Measurements from ENCODE around the gene BEGAIN. TPM values are rescaled to one million over a fixed set of nuclear protein-coding genes. Genes with fewer than 3 reads are reported as not detected.

BEGAIN gene
- total RNA-seq, 1 donor from 2014 or later: 2.5 TPM

DNA sequence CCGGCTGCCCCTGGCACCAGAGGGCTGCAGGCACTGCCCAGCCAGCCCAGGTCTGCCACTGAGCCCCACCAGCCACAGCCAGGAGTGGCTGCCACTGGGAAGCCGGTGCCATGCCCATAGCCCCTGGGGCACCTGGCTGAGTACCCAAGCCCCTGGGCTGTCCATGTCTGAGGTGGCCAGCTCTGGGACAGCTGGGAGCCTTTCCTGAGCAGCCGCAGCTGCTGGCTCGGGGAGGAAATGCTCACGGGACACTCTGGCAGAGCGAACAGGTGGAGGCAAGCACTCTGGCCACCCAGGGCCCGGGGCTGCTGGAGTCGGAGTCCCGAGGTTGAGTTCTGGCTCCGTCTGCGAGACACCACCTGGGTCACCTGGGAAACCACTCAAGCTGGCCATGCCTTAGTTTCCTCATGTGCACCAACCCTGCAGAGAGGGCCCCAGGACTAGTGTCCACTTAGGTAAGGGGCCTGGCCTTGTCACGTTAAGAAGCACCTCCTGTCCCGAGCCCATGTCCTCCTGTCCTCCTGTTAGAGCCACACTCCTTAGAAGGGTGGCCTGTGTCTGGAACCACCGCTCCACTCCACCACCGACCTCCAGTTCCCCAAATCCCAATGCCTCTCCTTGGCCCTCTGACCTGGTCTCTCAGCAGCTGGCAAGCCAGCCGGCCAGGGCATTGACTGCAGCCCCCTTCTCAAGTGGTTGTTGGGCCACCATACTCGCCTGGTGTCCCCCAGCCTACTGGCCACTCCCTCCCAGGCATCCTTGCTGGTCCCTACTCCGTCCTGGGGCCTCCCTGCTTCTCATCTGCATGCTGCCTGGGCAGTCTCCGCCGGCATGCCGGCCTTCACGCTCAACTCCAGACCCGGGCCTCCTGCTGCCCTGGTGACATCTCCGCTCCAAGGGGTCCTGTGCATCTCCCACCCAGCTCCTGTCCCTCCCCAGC, 45.3 kb downstream of the BEGAIN start:
- H3K36me3 Mint-ChIP-seq (ENCODE audit: low read depth): no peaks in the 10 kb centered on the region
- H3K27ac Mint-ChIP-seq: peak overlapping the region; percentile 44
- H3K27me3 Mint-ChIP-seq (ENCODE audit: insufficient read depth): no peaks in the 10 kb centered on the region
- H3K4me1 Mint-ChIP-seq (ENCODE audit: low read depth): peaks cover 6% of the 10 kb centered on the region
- H3K9me3 Mint-ChIP-seq: no peaks in the 10 kb centered on the region
- intact Hi-C loops (cut with micrococcal nuclease): no loop called here
- H3K4me3 Mint-ChIP-seq: no peak overlapping the region
- DNase-seq (ENCODE audit: low spot score): no peak

DNA sequence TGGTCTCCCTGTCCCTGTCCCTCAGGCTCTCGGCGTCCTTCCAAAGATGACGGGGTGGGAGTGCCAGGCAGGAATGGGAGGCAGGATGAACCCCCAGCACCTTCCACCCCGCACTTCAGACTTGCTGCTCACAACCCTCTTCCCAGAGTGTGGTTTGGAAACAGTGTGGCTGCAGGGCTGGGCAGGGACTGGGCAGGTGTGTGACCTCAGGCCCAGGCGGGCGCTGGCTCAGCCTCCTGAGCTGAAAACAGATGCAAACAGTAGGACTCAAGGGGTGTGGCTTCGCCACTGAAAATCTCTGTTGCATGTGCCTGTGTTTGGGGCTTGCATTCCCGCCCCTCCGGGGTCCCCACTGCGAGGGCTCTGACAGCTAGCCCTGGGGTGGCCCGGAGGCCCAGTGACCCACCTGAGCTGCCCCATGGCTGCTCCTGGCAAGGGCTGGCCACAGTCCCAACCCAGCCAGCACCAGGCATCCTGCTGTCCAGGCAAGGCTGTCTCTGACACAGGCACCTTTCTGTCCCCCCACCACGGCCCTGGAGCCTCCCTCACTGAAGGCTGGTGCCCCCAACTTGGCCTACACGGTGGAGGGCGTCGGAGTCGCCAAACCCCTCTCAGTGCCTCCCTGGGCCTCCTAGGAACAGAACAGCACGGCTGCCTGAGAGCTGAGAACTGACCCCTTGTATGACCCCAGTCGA, 46.1 kb downstream of the BEGAIN start:
- Mint-ChIP-seq H3K27me3 (ENCODE audit: insufficient read depth) (no peaks in the 10 kb centered on the region), H3K9me3 (no peaks in the 10 kb centered on the region), H3K4me3 (no peak overlapping the region), H3K36me3 (ENCODE audit: low read depth) (no peaks in the 10 kb centered on the region), H3K4me1 (ENCODE audit: low read depth) (peaks cover 6% of the 10 kb centered on the region), H3K27ac (no peak overlapping the region)
- DNase-seq (ENCODE audit: low spot score): no peak
- intact Hi-C loops (cut with micrococcal nuclease): no loop called here

DNA sequence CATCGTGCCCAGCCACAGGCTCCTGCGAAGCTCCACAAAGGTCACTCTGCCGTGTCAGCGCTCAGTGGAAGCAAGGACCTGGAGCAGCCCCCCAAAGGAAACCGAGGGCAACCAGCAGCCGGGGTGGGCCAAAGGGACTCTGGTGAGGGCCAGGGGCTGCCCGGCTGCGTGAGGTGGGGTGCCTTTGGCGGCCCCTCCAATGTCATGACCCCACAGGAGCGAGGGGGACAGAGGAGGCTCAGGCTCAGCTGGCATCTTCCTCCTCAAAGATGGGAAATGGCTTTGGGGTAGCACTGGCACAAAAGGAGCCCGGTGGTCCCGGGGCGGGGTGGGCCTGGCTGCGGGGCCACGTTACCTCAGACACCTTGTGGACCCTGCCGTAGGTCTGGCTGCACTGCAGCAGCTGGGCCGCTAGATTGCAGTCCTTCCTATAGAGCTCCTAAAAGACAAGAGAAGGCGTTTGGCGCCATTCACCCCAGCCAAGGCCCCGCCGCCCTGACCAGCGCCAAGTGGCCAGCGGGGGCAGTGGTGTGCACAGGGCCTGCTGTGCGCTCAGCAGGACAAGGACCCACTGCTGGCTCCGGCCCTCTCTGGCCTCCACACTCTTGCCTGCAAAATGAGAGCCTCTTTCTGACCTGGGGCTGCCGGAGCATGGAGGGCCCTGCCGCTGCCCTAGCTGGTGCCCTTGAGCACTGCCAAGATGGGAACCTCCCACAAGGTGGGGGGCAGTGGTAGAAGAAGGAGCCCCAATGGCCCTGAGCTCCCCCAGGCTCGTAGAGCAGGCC, 46.9 kb downstream of the BEGAIN start:
- Mint-ChIP-seq H3K9me3 (no peaks in the 10 kb centered on the region), H3K4me1 (ENCODE audit: low read depth) (peaks cover 4% of the 10 kb centered on the region), H3K36me3 (ENCODE audit: low read depth) (no peaks in the 10 kb centered on the region), H3K27ac (no peak overlapping the region), H3K4me3 (no peak overlapping the region), H3K27me3 (ENCODE audit: insufficient read depth) (no peaks in the 10 kb centered on the region)
- DNase-seq (ENCODE audit: low spot score): no peak
- intact Hi-C loops (cut with micrococcal nuclease): no loop called here

DNA sequence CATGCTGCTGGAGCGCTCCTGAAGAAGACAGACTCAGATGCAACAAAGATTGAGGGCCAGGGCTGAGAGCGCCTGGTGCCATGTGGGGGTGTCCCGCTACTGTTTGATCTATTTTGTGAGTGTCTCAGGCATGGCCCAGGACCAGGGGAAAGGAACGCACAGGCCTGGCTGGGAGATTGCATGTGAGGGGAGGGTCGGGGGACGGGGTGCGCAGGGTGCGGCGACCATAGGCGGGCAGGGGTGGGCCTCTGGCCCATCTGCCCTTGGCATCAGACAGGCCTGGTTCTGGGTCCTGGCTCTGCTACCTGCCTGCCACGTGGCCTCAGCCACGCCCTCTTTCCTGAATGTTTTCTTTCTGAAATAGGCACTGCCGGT, 47.5 kb downstream of the BEGAIN start:
- DNase-seq (ENCODE audit: low spot score): no peak
- Mint-ChIP-seq H3K4me1 (ENCODE audit: low read depth) (no peaks in the 10 kb centered on the region), H3K9me3 (no peaks in the 10 kb centered on the region), H3K36me3 (ENCODE audit: low read depth) (no peaks in the 10 kb centered on the region), H3K4me3 (no peak overlapping the region), H3K27me3 (ENCODE audit: insufficient read depth) (no peaks in the 10 kb centered on the region), H3K27ac (no peak overlapping the region)
- intact Hi-C loops (cut with micrococcal nuclease): no loop called here

DNA sequence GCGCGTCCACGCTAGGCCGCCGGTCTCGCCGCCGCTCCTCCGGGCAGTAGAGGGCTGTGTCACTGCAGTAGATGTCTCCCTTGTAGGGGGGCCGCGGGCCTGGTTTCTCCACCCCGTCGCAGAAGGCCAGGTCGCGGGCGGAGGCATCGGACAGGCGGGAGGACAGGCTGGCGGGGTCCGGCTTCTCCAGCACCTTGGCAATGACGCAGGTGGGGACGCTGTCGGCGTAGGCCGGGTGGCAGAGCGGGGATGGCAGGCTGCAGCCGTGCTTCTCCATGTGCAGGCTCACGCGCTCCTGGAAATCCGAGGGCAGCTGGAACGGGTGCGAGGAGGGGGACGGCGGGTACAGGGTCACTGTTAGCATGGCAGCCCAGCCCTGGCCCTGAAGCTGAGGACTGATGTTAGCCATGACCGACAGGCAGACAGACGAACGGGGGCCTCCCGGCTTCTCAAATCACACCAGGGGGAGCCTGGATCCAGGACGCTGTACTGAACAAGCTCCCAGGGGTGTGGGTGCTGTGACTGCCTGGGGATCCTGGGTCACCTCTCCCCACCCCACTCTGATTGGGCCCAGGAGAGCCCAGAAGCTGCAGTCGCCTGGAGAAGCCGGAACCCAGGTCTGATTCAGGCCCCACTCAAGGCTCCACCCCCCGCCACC, 48.1 kb downstream of the BEGAIN start:
- Mint-ChIP-seq H3K27me3 (ENCODE audit: insufficient read depth) (no peaks in the 10 kb centered on the region), H3K9me3 (no peaks in the 10 kb centered on the region), H3K4me1 (ENCODE audit: low read depth) (peaks cover 5% of the 10 kb centered on the region), H3K27ac (no peak overlapping the region), H3K4me3 (no peak overlapping the region), H3K36me3 (ENCODE audit: low read depth) (no peaks in the 10 kb centered on the region)
- intact Hi-C loops (cut with micrococcal nuclease): no loop called here
- DNase-seq (ENCODE audit: low spot score): no peak

DNA sequence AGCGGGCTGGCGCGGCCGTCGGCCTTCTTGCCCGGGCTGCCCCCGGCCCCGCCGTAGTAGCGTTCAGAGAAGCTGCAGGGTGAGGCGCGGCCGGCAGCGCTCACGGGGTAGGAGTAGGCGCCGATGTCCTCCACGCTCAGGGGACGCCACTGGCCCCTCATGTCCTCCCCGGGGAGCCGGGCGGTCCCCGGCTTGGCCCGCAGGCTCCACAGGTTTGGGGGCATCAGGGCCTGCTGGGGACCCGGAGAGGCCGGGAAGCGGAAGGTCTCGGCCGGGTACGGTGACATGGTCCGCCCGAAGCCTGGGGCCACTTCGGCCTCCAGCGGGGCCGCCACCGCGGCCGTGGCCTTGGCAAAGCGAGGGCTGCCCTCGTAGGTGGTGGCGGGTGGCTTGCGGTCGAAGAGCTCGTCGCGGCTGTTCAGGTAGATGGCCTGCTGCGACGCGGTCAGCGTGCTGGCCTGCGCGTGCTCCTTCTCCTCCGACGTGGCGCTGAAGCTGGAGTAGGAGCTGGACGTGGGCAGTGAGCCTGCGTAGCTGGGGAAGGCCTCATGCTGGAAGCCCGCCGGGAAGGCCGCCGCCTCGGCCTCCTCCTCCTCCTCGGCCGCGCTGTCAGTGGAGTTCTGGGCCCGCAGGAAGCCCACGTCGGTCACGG, 48.7 kb downstream of the BEGAIN start:
- Mint-ChIP-seq H3K27ac (no peak overlapping the region), H3K27me3 (ENCODE audit: insufficient read depth) (no peaks in the 10 kb centered on the region), H3K9me3 (no peaks in the 10 kb centered on the region), H3K36me3 (ENCODE audit: low read depth) (no peaks in the 10 kb centered on the region), H3K4me3 (no peak overlapping the region), H3K4me1 (ENCODE audit: low read depth) (peaks cover 7% of the 10 kb centered on the region)
- intact Hi-C loops (cut with micrococcal nuclease): no loop called here
- DNase-seq (ENCODE audit: low spot score): no peak

DNA sequence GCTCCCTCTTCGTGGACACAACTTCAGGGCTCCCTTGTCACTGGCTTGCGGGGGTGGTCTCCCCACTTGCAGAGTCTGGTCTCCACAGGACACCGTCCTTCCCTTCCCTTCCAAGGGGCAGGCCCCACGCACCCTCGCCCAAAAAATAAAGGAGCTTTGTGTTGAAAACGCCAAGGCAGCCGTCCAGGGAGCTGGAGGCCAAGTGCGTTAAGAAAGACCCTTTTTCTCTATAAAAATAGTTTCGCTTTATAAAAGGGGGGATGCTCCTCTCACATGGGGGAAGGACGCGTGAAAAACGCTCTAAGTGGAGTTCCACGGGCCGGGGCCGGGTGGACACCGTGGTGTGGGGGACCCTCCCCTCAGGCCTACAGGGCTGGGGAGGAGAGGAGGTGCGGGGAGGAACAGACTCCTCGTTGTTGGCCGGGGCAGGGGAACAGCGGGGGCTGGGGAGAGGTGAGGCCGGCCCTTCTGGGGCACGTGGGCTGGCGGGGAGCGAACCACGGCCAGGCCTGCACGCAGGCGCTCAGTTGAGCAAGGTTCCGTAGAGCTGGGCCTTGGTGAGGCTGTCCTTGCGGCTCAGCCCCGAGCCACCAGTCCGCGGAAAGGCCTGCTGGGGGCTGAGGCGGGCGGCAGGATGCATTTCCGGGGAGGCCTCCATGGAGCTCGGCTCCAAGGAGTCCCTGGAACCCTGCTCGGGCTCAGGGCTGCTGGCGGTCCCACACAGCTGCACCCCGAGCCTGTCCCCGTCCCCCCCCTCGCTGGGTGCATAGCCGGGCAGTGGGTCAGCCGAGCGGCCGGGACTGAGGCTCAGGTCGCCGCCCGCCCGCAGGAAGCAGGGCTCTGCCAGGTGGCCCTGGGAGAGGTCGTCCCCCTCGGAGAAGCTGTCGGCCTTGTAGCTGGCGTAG, 49.5 kb downstream of the BEGAIN start:
- H3K27ac Mint-ChIP-seq: no peak overlapping the region
- no peaks in the 10 kb centered on the region for H3K9me3 Mint-ChIP-seq
- no peaks in the 10 kb centered on the region for H3K27me3 Mint-ChIP-seq (ENCODE audit: insufficient read depth)

DNA sequence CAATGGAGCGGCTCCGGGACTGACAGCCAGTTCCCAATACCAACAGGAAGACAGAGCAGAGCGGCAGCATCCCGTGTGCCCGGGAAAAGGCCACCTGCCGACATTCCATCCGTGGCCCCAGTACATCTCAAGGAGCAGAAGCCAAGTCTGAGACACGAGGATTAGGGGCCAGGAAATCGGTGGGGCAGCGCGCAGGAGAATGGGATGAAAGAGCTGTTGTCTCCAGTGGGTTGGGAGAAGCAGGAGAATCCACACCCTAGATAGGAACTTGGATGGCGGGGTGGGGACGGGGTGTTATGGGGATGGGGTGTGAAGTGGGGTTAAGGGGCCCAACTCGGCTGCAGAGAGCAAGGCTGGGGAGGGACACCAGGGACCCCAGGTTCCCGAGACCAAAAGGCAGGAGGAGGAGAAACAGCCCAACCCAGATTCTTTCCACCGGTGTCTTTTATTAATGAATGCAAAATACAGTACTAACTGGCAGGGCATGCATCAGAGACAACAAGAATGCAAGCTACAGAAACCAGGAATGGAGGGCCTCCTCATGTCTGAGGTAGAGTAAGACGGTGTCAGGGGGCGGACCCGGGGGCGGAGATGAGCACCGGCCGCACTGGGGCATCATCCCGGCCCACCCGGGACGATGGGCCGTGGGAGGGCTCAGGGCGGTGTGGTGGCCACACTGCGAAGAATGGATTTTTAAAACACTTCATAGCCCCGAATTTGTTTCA, 50.3 kb downstream of the BEGAIN start:
- Mint-ChIP-seq H3K4me1 (ENCODE audit: low read depth) (peaks cover 7% of the 10 kb centered on the region), H3K4me3 (no peak overlapping the region), H3K27ac (no peak overlapping the region), H3K27me3 (ENCODE audit: insufficient read depth) (no peaks in the 10 kb centered on the region), H3K36me3 (ENCODE audit: low read depth) (no peaks in the 10 kb centered on the region), H3K9me3 (no peaks in the 10 kb centered on the region)
- intact Hi-C loops (cut with micrococcal nuclease): no loop called here
- no peak for DNase-seq (ENCODE audit: low spot score)

More for the DNA sequence above, 49.5 kb downstream of the BEGAIN start:
- Mint-ChIP-seq H3K4me3 (no peak overlapping the region), H3K4me1 (ENCODE audit: low read depth) (peaks cover 7% of the 10 kb centered on the region), H3K36me3 (ENCODE audit: low read depth) (no peaks in the 10 kb centered on the region)
- intact Hi-C loops (cut with micrococcal nuclease): no loop called here
- no peak for DNase-seq (ENCODE audit: low spot score)

DNA sequence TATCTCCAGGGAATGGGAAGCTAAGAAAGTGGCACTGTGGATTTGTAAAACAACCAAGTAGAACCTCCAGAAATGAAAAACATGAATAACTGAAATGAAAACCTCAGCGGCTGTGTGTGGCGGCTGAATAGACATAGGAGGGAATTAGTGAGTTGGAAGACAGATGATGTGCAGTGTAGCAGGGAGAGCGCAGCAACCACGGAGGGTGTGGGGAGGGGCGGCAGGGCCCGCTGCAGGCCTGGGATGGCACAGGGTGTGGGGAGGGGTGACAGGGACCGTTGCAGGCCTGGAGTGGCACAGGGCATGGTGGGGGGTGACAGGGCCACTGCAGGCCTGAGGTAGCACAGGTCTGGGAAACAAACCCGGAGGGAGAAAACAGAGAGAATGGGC, 51.1 kb downstream of the BEGAIN start:
- DNase-seq (ENCODE audit: low spot score): no peak
- Mint-ChIP-seq H3K27ac (no peak overlapping the region), H3K27me3 (ENCODE audit: insufficient read depth) (no peaks in the 10 kb centered on the region), H3K4me3 (no peak overlapping the region), H3K36me3 (ENCODE audit: low read depth) (no peaks in the 10 kb centered on the region), H3K9me3 (no peaks in the 10 kb centered on the region), H3K4me1 (ENCODE audit: low read depth) (peaks cover 7% of the 10 kb centered on the region)
- intact Hi-C loops (cut with micrococcal nuclease): no loop called here

DNA sequence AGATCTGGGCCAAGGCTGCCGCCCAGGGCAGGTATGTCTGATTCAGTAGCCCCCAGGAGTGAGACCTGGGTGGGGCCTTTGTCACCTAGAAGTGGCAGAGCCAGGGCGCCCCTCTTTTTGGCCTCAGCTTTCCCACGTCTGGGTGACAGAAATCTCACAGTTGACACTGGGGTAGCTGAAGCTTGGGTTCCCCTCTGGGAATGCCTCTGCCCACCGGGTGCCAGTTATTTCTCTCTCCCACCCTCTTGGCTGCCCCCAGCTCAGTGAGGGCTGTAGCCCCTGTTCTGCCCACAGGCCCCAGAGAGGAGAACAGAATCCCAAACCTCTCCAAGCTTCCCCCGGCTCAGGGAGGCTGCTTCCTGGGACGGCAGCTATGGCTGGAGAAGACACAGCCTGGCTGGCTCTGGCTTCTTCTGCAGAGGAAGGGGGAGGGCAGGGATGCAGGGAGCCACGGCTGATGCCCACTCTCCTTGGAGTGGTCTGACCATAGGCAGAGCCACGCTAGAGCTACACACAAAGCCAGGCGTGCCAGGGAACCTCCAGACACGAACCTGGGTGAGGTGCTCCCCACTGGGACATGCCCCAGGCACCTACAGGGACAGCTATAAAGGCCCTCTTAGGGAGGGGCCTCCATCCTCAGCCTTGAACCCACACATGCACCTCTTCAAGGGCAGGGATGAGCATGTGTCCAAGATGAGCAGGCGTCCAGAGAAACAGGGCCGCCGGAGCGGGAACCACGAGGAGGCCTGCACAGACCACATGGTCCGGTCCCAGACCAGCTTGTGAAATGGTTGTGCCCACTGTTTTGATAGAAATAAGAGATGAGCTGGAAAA, 51.7 kb downstream of the BEGAIN start:
- H3K9me3 Mint-ChIP-seq: no peaks in the 10 kb centered on the region
- intact Hi-C loops (cut with micrococcal nuclease): no loop called here
- H3K36me3 Mint-ChIP-seq (ENCODE audit: low read depth): no peaks in the 10 kb centered on the region
- no peak overlapping the region for H3K27ac Mint-ChIP-seq
- H3K4me1 Mint-ChIP-seq (ENCODE audit: low read depth): peaks cover 7% of the 10 kb centered on the region
- no peak for DNase-seq (ENCODE audit: low spot score)
- H3K27me3 Mint-ChIP-seq (ENCODE audit: insufficient read depth): no peaks in the 10 kb centered on the region
- H3K4me3 Mint-ChIP-seq: no peak overlapping the region
